SK-N-SH treated with all-trans-retinoic acid at 6 μM for 48 hours (cell line): ENCODE results near the gene MMP2.

ENCODE experiments used
- RARB ChIP-seq: fragments of 250-450 bp; sonication (Bioruptor Pico); IDR thresholded peaks from 2 replicates; pipeline ENCODE4 v1.8.0; 2021; ENCODE audit warnings: mild to moderate bottlenecking, moderate library complexity
- TOX ChIP-seq: fragments of 250-450 bp; sonication (Bioruptor Pico); IDR thresholded peaks from 2 replicates; pipeline ENCODE4 v1.8.0; 2021; ENCODE audit warnings: mild to moderate bottlenecking, moderate library complexity, borderline replicate concordance
- ZC3H10 ChIP-seq: fragments of 250-450 bp; sonication (Bioruptor Pico); IDR thresholded peaks from 2 replicates; pipeline ENCODE4 v1.5.1; 2021; ENCODE audit warnings: mild to moderate bottlenecking, moderate library complexity
- TF ChIP-seq, protein P1 (sequence below): fragments of 250-450 bp; sonication (Bioruptor Pico); IDR thresholded peaks from 2 replicates; pipeline ENCODE4 v1.8.0; 2020; ENCODE audit warnings: mild to moderate bottlenecking, moderate library complexity, borderline replicate concordance
- TF ChIP-seq, protein P2 (sequence below): fragments of 250-450 bp; sonication (Bioruptor Pico); IDR thresholded peaks from 2 replicates; pipeline ENCODE4 v1.5.0; 2020; ENCODE audit warnings: mild to moderate bottlenecking, moderate library complexity

DNA sequence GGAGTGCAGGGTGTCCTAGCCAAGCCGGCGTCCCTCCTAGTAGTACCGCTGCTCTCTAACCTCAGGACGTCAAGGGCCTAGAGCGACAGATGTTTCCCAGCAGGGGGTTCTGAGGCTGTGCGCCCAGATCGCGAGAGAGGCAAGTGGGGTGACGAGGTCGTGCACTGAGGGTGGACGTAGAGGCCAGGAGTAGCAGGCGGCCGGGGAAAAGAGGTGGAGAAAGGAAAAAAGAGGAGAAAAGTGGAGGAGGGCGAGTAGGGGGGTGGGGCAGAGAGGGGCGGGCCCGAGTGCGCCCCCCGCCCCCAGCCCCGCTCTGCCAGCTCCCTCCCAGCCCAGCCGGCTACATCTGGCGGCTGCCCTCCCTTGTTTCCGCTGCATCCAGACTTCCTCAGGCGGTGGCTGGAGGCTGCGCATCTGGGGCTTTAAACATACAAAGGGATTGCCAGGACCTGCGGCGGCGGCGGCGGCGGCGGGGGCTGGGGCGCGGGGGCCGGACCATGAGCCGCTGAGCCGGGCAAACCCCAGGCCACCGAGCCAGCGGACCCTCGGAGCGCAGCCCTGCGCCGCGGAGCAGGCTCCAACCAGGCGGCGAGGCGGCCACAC, at the start of gene MMP2:
- TF ChIP-seq RARB (CRISPR knock-in tag) (no peak), ZC3H10 (CRISPR knock-in tag) (no peak), TOX (CRISPR knock-in tag) (no peak)
- TF ChIP-seq, protein P1, sequence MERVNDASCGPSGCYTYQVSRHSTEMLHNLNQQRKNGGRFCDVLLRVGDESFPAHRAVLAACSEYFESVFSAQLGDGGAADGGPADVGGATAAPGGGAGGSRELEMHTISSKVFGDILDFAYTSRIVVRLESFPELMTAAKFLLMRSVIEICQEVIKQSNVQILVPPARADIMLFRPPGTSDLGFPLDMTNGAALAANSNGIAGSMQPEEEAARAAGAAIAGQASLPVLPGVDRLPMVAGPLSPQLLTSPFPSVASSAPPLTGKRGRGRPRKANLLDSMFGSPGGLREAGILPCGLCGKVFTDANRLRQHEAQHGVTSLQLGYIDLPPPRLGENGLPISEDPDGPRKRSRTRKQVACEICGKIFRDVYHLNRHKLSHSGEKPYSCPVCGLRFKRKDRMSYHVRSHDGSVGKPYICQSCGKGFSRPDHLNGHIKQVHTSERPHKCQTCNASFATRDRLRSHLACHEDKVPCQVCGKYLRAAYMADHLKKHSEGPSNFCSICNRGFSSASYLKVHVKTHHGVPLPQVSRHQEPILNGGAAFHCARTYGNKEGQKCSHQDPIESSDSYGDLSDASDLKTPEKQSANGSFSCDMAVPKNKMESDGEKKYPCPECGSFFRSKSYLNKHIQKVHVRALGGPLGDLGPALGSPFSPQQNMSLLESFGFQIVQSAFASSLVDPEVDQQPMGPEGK (CRISPR knock-in tag): no peak
- TF ChIP-seq, protein P2, sequence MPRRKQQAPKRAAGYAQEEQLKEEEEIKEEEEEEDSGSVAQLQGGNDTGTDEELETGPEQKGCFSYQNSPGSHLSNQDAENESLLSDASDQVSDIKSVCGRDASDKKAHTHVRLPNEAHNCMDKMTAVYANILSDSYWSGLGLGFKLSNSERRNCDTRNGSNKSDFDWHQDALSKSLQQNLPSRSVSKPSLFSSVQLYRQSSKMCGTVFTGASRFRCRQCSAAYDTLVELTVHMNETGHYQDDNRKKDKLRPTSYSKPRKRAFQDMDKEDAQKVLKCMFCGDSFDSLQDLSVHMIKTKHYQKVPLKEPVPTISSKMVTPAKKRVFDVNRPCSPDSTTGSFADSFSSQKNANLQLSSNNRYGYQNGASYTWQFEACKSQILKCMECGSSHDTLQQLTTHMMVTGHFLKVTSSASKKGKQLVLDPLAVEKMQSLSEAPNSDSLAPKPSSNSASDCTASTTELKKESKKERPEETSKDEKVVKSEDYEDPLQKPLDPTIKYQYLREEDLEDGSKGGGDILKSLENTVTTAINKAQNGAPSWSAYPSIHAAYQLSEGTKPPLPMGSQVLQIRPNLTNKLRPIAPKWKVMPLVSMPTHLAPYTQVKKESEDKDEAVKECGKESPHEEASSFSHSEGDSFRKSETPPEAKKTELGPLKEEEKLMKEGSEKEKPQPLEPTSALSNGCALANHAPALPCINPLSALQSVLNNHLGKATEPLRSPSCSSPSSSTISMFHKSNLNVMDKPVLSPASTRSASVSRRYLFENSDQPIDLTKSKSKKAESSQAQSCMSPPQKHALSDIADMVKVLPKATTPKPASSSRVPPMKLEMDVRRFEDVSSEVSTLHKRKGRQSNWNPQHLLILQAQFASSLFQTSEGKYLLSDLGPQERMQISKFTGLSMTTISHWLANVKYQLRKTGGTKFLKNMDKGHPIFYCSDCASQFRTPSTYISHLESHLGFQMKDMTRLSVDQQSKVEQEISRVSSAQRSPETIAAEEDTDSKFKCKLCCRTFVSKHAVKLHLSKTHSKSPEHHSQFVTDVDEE (CRISPR knock-in tag): no peak
